Keratinocyte (primary cell): ENCODE measurements around the gene RNMT. TPM values are rescaled to one million over a fixed set of nuclear protein-coding genes. Genes with fewer than 3 reads are reported as not detected.

Experiments
- DNase-seq: peaks from one replicate; pipeline ENCODE4 v3.0.0-alpha.2; 2011; ENCODE audit warnings: low read depth, missing footprints, low spot score
- FAIRE-seq: peaks from 2 replicates; lab custom pipeline; 2011; peaks lifted over from hg19 to GRCh38; lab: Jason Lieb, UNC
- H2AFZ ChIP-seq: 2 replicates; pipeline ENCODE4 v1.6.0; 2012; ENCODE audit warnings: low read length, control low read depth, inconsistent platforms; ENCODE audit not compliant: control insufficient read depth
- H3K27ac ChIP-seq: 2 replicates; pipeline ENCODE4 v1.5.1; 2011; ENCODE audit warnings: low read length; ENCODE audit not compliant: control insufficient read depth, insufficient read depth
- H3K27me3 ChIP-seq: 3 replicates; pipeline ENCODE4 v1.6.0; 2011; ENCODE audit warnings: low read length; ENCODE audit not compliant: control insufficient read depth, insufficient read depth; ENCODE audit errors: extremely low read depth
- H3K36me3 ChIP-seq, 2 experiments: 2 replicates in 1 of 2; 3 replicates in 1 of 2; pipeline ENCODE4 v1.5.1; 2011; ENCODE audit warnings: low read length in 2 of 2, mild to moderate bottlenecking in 1 of 2; ENCODE audit not compliant: control insufficient read depth in 2 of 2, insufficient read depth in 2 of 2; ENCODE audit errors: extremely low read depth in 1 of 2
- H3K4me1 ChIP-seq: 3 replicates; pipeline ENCODE4 v1.5.1; 2011; ENCODE audit warnings: low read length; ENCODE audit not compliant: control insufficient read depth, insufficient read depth; ENCODE audit errors: extremely low read depth
- H3K4me2 ChIP-seq: 3 replicates; pipeline ENCODE4 v1.6.0; 2011; ENCODE audit warnings: low read depth, low read length; ENCODE audit not compliant: control insufficient read depth, insufficient read depth; ENCODE audit errors: extremely low read depth
- H3K4me3 ChIP-seq, 3 experiments: fragments of 200-600 bp in 1 of 3; sonication (generic) in 1 of 3; 2 replicates in 2 of 3; 3 replicates in 1 of 3; pipeline ENCODE4 v1.5.1; 2011 to 2016; ENCODE audit warnings: low read length in 3 of 3, mild to moderate bottlenecking in 3 of 3, control low read depth in 2 of 3, inconsistent platforms in 1 of 3, low read depth in 1 of 3, mixed read lengths in 1 of 3, mixed run types in 1 of 3, moderate library complexity in 1 of 3; ENCODE audit not compliant: control insufficient read depth in 2 of 3, insufficient read depth in 2 of 3; ENCODE audit errors: extremely low read depth in 1 of 3
- H3K79me2 ChIP-seq: 2 replicates; pipeline ENCODE4 v1.6.0; 2012; ENCODE audit warnings: low read length; ENCODE audit not compliant: control insufficient read depth, insufficient read depth
- H3K9ac ChIP-seq: 3 replicates; pipeline ENCODE4 v1.6.0; 2011; ENCODE audit warnings: low read length; ENCODE audit not compliant: control insufficient read depth, insufficient read depth; ENCODE audit errors: extremely low read depth
- H3K9me1 ChIP-seq: 3 replicates; pipeline ENCODE4 v1.6.0; 2011; ENCODE audit warnings: low read length; ENCODE audit not compliant: control insufficient read depth, insufficient read depth; ENCODE audit errors: extremely low read depth
- H3K9me3 ChIP-seq: 2 replicates; pipeline ENCODE4 v1.5.1; 2012; ENCODE audit warnings: low read depth, low read length; ENCODE audit not compliant: control insufficient read depth
- H4K20me1 ChIP-seq: 3 replicates; pipeline ENCODE4 v1.6.0; 2011; ENCODE audit warnings: low read length; ENCODE audit not compliant: control insufficient read depth, insufficient read depth; ENCODE audit errors: extremely low read depth
- EZH2 ChIP-seq: IDR thresholded peaks from one replicate; pipeline ENCODE4 v1.6.1; 2012; ENCODE audit warnings: inconsistent platforms, mild to moderate bottlenecking, low read length, moderate library complexity
- dilution Hi-C: fragments of 300-500 bp; cut with MboI; formaldehyde crosslinking; loops from one replicate; pipeline ENCODE4 v1.7.0; 2020; ENCODE audit warnings: low sequenced_read_pairs; ENCODE audit not compliant: extremely low pct_ligation_motif_present
- polyA plus RNA-seq, 5 experiments: library from polyadenylated mRNA; depleted of rRNA in 3 of 5; stranded (reverse) in 3 of 5; stranded (forward) in 1 of 5; unstranded in 1 of 5; fragments of >200 nt; gene quantifications; 1 replicate in 1 of 5; 2 replicates in 3 of 5; 3 replicates in 1 of 5; pipeline versions ENCODE4 v1.2.1 to v1.2.3, GENCODE V29; 2011 to 2012; ENCODE audit warnings: missing spikeins in 2 of 5, low read depth in 1 of 5, low replicate concordance in 1 of 5
- TF ChIP-seq, protein P1 (sequence below), 3 experiments: IDR thresholded peaks in 1 of 3; conservative IDR thresholded peaks in 1 of 3; optimal IDR thresholded peaks in 1 of 3; 2 replicates in 2 of 3; 3 replicates in 1 of 3; pipeline versions ENCODE3 to v1.5.1; 2011; ENCODE audit warnings: low read length in 3 of 3, mild to moderate bottlenecking in 3 of 3, moderate library complexity in 2 of 3, control low read depth in 1 of 3, inconsistent platforms in 1 of 3; ENCODE audit not compliant: insufficient read depth in 2 of 3; ENCODE audit errors: extremely low read depth in 1 of 3

Gene RNMT
- polyA plus RNA-seq, 1 donor (not counting 4 experiments of a cell fraction or from before 2014, with no cell fraction given), result 22.6 TPM

DNA sequence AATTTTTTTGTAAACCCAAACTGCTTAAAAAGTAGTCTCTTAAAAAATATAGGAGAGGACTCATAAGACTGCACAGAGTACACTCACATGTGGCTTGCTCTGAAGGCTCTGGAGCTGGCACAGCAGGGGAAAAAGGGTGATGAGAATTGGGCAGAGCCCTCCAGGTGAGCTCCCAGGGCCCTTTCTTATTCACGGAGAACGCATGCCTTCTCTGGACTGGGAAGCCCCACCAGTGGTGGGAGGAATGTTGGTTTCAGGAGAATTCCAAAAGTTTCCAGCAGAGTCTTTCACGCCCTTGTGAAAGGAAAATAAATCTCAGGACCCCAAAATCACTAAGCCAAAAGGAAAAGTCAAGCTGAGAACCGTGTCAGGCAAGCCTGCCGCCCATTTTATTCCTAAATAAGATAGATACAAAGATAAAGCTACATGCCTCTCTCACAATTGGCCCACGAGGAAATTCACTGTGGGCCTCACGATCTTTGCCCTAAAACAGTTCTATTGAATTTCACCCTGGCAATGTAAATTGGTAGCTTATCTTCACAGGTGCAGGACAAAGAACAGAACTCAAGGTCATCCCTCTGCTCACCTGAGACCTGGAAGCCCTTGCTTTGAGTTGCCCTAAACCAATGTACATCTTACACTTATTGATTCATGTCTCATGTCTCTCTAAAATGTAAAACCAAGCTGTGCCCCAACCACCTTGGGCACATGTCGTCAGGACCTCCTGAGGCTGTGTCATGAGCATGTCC, 82.0 kb downstream of the RNMT start:
- no peak overlapping the region for H3K9ac ChIP-seq
- FAIRE-seq (no peak), DNase-seq (no peak)
- H3K27me3 ChIP-seq, result peaks cover 3% of the 10 kb centered on the region
- TF ChIP-seq, protein P1, sequence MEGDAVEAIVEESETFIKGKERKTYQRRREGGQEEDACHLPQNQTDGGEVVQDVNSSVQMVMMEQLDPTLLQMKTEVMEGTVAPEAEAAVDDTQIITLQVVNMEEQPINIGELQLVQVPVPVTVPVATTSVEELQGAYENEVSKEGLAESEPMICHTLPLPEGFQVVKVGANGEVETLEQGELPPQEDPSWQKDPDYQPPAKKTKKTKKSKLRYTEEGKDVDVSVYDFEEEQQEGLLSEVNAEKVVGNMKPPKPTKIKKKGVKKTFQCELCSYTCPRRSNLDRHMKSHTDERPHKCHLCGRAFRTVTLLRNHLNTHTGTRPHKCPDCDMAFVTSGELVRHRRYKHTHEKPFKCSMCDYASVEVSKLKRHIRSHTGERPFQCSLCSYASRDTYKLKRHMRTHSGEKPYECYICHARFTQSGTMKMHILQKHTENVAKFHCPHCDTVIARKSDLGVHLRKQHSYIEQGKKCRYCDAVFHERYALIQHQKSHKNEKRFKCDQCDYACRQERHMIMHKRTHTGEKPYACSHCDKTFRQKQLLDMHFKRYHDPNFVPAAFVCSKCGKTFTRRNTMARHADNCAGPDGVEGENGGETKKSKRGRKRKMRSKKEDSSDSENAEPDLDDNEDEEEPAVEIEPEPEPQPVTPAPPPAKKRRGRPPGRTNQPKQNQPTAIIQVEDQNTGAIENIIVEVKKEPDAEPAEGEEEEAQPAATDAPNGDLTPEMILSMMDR (optimal IDR thresholded peaks at IDR 0.05 in 1 of 3, IDR thresholded peaks at IDR 0.05 in 1 of 3, conservative IDR thresholded peaks at IDR 0.05 in 1 of 3; ENCODE audit: extremely low read depth in 1 of 3, insufficient read depth in 2 of 3, low read length in 3 of 3), result no peak
- no peak for TF ChIP-seq EZH2
- no peak overlapping the region for H3K4me2 ChIP-seq
- no peak overlapping the region for H2AFZ ChIP-seq
- no peaks in the 10 kb centered on the region for H4K20me1 ChIP-seq
- H3K4me1 ChIP-seq, result peaks cover 26% of the 10 kb centered on the region
- no peaks in the 10 kb centered on the region for H3K36me3 ChIP-seq
- no peaks in the 10 kb centered on the region for H3K79me2 ChIP-seq
- no peak overlapping the region for H3K4me3 ChIP-seq
- H3K27ac ChIP-seq, result no peak overlapping the region
- H3K9me1 ChIP-seq, result no peaks in the 10 kb centered on the region
- no peaks in the 10 kb centered on the region for H3K9me3 ChIP-seq
- dilution Hi-C loops, result no loop called here

DNA sequence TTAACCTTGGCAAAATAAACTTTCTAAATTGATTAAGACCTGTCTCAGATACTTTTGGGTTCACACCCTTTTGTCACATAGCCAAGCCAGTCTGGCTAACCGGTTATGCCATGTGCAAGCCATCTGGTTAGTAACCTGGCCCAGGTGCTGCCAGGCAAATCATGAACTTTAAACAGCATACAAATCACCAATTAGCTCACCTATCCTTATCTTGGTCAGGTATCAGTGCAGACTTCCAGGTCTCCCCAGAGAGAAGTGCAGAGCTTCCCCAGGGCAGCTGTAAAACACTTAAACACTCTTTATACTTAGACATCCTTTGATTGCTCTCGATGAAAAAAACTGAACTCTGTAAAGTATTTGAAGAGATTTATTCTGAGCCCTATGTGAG, 82.6 kb downstream of the RNMT start:
- DNase-seq (no peak), FAIRE-seq (no peak)
- TF ChIP-seq, protein P1 (optimal IDR thresholded peaks at IDR 0.05 in 1 of 3, IDR thresholded peaks at IDR 0.05 in 1 of 3, conservative IDR thresholded peaks at IDR 0.05 in 1 of 3; ENCODE audit: extremely low read depth in 1 of 3, insufficient read depth in 2 of 3, low read length in 3 of 3), result no peak
- TF ChIP-seq EZH2, result no peak
- H2AFZ ChIP-seq, result no peak overlapping the region
- H3K27ac ChIP-seq, result no peak overlapping the region
- dilution Hi-C loops, result no loop called here
- no peak overlapping the region for H3K9ac ChIP-seq
- H3K79me2 ChIP-seq, result no peaks in the 10 kb centered on the region
- H3K36me3 ChIP-seq, result no peaks in the 10 kb centered on the region
- no peaks in the 10 kb centered on the region for H3K9me1 ChIP-seq
- peaks cover 26% of the 10 kb centered on the region for H3K4me1 ChIP-seq
- peaks cover 3% of the 10 kb centered on the region for H3K27me3 ChIP-seq
- no peak overlapping the region for H3K4me2 ChIP-seq
- no peak overlapping the region for H3K4me3 ChIP-seq
- no peaks in the 10 kb centered on the region for H4K20me1 ChIP-seq
- no peaks in the 10 kb centered on the region for H3K9me3 ChIP-seq
